ENCODE data around the gene CACNG6. TPM values are rescaled to one million over a fixed set of nuclear protein-coding genes. Genes with fewer than 3 reads are reported as not detected.

CACNG6 gene
- total RNA-seq, 1 donor from 2014 or later: not detected

DNA sequence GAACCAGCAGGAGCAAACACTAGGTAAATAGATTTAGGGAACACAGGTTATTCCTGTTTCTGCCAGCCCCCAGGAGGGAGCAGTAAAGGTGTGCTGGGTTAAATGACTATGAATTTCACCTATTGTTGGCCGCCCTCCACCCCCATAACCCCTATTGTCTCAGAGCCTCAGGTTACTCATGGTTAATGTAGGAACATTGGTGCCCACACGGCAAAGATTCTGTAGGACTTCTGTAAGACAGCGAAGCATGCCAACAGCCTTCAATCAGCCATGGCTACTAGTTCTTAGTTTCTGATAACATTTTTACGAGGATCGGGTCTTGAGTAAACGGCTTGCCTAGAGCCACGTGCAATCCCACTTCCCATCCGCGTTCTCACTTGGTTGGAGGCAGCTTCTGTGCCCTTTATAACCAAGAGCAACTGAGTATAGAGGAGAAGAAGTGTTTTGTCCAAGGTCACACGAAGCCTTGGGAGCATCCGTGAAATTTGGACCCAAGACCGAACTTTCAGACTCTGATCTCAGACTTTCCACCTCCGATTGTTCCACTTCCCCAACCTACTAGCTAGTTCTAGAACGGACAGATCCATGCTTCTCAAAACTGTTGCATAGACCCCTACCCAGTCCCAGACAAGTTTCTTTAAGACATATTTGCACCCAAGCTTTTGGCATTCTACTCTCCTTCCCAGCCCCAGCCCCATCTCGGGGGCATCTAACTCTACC, 33.8 kb upstream of the CACNG6 start:
- Histone ChIP-seq H3K27ac (no peak overlapping the region), H3K27me3 (peaks cover 5% of the 10 kb centered on the region)
- TF ChIP-seq, protein P1, sequence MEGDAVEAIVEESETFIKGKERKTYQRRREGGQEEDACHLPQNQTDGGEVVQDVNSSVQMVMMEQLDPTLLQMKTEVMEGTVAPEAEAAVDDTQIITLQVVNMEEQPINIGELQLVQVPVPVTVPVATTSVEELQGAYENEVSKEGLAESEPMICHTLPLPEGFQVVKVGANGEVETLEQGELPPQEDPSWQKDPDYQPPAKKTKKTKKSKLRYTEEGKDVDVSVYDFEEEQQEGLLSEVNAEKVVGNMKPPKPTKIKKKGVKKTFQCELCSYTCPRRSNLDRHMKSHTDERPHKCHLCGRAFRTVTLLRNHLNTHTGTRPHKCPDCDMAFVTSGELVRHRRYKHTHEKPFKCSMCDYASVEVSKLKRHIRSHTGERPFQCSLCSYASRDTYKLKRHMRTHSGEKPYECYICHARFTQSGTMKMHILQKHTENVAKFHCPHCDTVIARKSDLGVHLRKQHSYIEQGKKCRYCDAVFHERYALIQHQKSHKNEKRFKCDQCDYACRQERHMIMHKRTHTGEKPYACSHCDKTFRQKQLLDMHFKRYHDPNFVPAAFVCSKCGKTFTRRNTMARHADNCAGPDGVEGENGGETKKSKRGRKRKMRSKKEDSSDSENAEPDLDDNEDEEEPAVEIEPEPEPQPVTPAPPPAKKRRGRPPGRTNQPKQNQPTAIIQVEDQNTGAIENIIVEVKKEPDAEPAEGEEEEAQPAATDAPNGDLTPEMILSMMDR (IDR thresholded peaks at IDR 0.05): no peak

DNA sequence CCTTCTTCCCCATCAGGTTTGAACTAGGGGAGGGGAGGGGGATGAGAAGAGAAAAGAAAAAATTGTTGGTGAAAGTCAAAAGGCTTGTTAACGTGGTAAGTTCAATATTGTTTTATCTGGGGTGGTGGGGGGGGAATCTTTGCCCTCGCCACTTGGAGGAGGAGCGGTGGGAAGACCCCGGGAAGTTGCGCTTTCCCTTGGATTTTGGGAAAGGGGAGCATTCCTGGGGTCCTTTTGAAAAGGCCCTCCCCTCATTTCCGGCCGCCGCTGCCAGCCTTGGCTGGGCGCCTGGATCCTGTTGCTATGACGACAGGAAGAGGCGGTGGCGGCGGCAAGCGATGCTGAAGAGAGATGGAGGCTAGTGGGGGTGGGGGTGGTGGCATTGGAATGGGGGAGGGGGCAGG, 33.3 kb upstream of the CACNG6 start:
- Histone ChIP-seq H3K27me3 (peaks cover 8% of the 10 kb centered on the region), H3K36me3 (no peaks in the 10 kb centered on the region), H3K9me3 (no peaks in the 10 kb centered on the region), H3K4me1 (no peaks in the 10 kb centered on the region), H3K4me3 (no peak overlapping the region), H3K27ac (no peak overlapping the region)
- TF ChIP-seq, protein P1 (IDR thresholded peaks at IDR 0.05): no peak
- DNase-seq (ENCODE audit: low spot score in 2 of 2): no peak
- intact Hi-C loops (cut with DNase I): no loop called here

More for the DNA sequence above, 33.8 kb upstream of the CACNG6 start:
- DNase-seq (ENCODE audit: low spot score in 2 of 2): no peak
- intact Hi-C loops (cut with DNase I): no loop called here
- H3K4me3 ChIP-seq: no peak overlapping the region
- H3K36me3 ChIP-seq: no peaks in the 10 kb centered on the region
- no peaks in the 10 kb centered on the region for H3K9me3 ChIP-seq
- H3K4me1 ChIP-seq: no peaks in the 10 kb centered on the region

DNA sequence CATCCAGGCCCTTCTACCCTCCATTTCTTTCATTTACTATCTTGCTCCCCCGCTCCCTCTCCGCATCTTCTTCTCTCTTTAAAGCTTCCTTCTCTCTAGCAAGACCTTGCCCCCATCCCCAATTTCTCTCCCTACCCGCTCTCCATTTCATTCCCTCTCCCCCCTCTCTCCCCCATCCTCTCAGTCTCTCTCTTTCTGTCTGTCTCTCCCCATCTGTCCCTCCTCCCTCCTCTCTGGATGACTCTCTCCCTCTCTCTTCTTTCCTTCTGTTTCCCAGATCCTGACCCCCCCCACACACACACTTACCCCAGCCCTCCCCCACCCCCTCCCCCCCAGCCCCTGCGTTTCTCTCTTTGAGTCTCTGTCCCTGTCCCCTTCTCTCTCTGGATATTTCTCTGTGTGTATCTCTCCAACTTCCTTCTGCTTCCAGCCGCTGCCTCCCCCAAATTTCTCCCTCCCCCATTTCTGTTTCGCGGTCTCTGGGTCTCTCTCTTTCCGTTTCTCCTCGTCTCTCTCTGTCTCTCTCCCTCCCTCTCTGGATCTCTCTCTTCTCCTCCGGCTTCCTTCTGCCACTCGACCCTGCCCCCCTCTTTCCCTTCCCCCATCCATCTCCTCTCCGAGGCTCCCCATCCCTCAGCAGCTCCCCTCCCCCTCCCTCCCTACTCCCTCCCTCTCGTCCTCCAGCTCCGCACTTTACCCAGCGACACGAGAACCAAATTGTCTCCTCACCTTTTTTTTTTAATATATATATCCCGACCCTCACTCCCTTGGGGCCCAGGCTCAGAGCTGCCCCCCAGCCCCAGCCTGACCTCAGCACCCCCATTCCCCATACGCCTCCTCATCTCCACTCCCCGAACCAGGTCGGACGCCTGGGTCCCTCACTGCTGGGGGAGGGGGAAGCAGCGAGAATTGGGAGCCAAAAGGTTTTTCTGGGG, 32.3 kb upstream of the CACNG6 start:
- intact Hi-C loops (cut with DNase I): no loop called here
- Histone ChIP-seq H3K9me3 (no peaks in the 10 kb centered on the region), H3K27ac (no peak overlapping the region), H3K36me3 (no peaks in the 10 kb centered on the region), H3K4me1 (no peaks in the 10 kb centered on the region), H3K27me3 (peaks cover 13% of the 10 kb centered on the region), H3K4me3 (no peak overlapping the region)
- no peak for DNase-seq (ENCODE audit: low spot score in 2 of 2)
- TF ChIP-seq, protein P1 (IDR thresholded peaks at IDR 0.05): no peak

DNA sequence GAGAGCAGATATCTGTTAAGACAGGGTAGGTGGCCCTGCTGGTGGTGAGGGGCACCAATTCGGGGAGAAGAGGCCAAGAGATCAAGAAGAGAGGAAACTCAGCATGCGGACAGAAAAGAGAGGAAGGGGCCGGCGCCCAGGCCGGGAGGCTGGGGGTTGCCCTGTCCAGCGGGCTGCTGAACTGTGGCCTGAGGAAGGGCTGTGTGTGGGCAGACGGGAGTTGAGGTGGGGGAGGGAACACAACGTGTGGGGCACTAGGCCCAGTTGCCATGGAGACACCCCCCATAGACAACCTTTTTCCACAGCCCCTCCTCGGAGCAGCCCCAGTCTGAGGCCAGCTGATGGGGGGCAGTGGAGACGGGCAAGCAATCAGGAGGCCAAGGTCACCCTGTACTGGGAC, 31.2 kb upstream of the CACNG6 start:
- no peak for DNase-seq (ENCODE audit: low spot score in 2 of 2)
- intact Hi-C loops (cut with DNase I): no loop called here
- TF ChIP-seq, protein P1 (IDR thresholded peaks at IDR 0.05): no peak
- Histone ChIP-seq H3K27ac (no peak overlapping the region), H3K4me1 (no peaks in the 10 kb centered on the region), H3K9me3 (no peaks in the 10 kb centered on the region), H3K36me3 (no peaks in the 10 kb centered on the region), H3K27me3 (peaks cover 13% of the 10 kb centered on the region), H3K4me3 (no peak overlapping the region)

DNA sequence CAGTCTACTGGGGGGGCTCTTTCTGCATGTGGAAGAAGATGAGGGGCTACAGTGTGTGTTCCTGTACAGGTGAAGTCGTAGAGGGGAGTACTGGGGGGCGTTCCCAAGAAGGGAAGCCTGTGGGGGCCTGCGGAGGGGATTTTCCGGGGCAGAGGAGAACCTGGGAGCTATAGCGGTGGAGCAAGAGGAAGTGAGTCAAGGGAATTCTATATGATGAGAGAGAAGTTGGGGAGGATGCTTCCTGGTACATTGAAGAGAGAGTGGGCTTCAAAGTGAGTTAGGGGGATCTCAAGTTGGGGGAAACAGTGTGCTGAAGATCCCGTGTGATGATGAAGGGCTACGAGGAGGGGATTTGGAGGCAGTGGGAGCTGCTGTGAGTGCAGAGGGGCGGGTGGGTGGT, 30.6 kb upstream of the CACNG6 start:
- Histone ChIP-seq H3K27me3 (peaks cover 13% of the 10 kb centered on the region), H3K36me3 (no peaks in the 10 kb centered on the region), H3K4me3 (no peak overlapping the region), H3K9me3 (no peaks in the 10 kb centered on the region), H3K27ac (no peak overlapping the region), H3K4me1 (no peaks in the 10 kb centered on the region)
- TF ChIP-seq, protein P1 (IDR thresholded peaks at IDR 0.05): no peak
- no peak for DNase-seq (ENCODE audit: low spot score in 2 of 2)
- intact Hi-C loops (cut with DNase I): no loop called here

All from ascending aorta (tissue), 2 donors.